WTC11 (cell line): Measurements from ENCODE around the gene KIRREL2. TPM values are rescaled to one million over a fixed set of nuclear protein-coding genes. Genes with fewer than 3 reads are reported as not detected.

Source experiments
- ATAC-seq: fragments of 200-7000 bp; cut with Tn5 transposase; 2 replicates; pipeline ENCODE4 v1.10.0; 2021; ENCODE audit warnings: mild to moderate bottlenecking, moderate library complexity
- CTCF ChIA-PET: fragments of 300-600 bp; sonication (Branson Sonifier 250); formaldehyde crosslinking; loops from one replicate; lab custom pipeline; 2021; ENCODE audit warnings: antibody characterized with exemption; lab: Charles Lee
- POLR2A ChIA-PET: fragments of 350-600 bp; sonication (Branson Sonifier 250); formaldehyde crosslinking; loops from one replicate; lab custom pipeline; 2021; ENCODE audit warnings: antibody characterized with exemption; lab: Charles Lee
- DNase-seq: peaks from one replicate; pipeline ENCODE4 v3.0.0; 2021; ENCODE audit warnings: low spot score
- H3K27ac Mint-ChIP-seq: 2 replicates; pipeline ENCODE4 v1.8.0; 2021; ENCODE audit warnings: mixed read lengths
- H3K27me3 Mint-ChIP-seq: 2 replicates; pipeline ENCODE4 v1.8.0; 2021; ENCODE audit warnings: low read depth, mild to moderate bottlenecking, moderate library complexity, mixed read lengths
- H3K36me3 Mint-ChIP-seq: 2 replicates; pipeline ENCODE4 v1.8.0; 2021; ENCODE audit warnings: mixed read lengths
- H3K4me1 Mint-ChIP-seq: 2 replicates; pipeline ENCODE4 v1.8.0; 2022; ENCODE audit warnings: mixed read lengths
- H3K4me3 Mint-ChIP-seq: 2 replicates; pipeline ENCODE4 v1.8.0; 2021; ENCODE audit warnings: mild to moderate bottlenecking, moderate library complexity, mixed read lengths
- H3K9me3 Mint-ChIP-seq: 2 replicates; pipeline ENCODE4 v1.8.0; 2021; ENCODE audit warnings: mixed read lengths
- ELF4 ChIP-seq: sonication (generic); formaldehyde crosslinking; IDR thresholded peaks from 2 replicates; pipeline ENCODE4 v1.8.1; 2022; ENCODE audit warnings: low read depth, mild to moderate bottlenecking, moderate library complexity, missing genetic modification reagents
- EMX1 ChIP-seq: fragments of 250-450 bp; sonication (Bioruptor Pico); IDR thresholded peaks from 2 replicates; pipeline ENCODE4 v1.8.0; 2021; ENCODE audit warnings: mild to moderate bottlenecking
- ETV6 ChIP-seq: sonication (generic); formaldehyde crosslinking; IDR thresholded peaks from 2 replicates; pipeline ENCODE4 v1.8.1; 2022; ENCODE audit warnings: mild to moderate bottlenecking, missing genetic modification reagents
- GABPB1 ChIP-seq: sonication (generic); formaldehyde crosslinking; IDR thresholded peaks from 2 replicates; pipeline ENCODE4 v1.8.1; 2023; ENCODE audit warnings: mild to moderate bottlenecking, missing genetic modification reagents
- NR2C2 ChIP-seq: sonication (generic); formaldehyde crosslinking; IDR thresholded peaks from 2 replicates; pipeline ENCODE4 v1.8.0; 2022; ENCODE audit warnings: mild to moderate bottlenecking, missing genetic modification reagents
- NR3C1 ChIP-seq: sonication (generic); formaldehyde crosslinking; conservative IDR thresholded peaks from 2 replicates; pipeline ENCODE4 v1.8.1; 2023; ENCODE audit warnings: low read depth, mild to moderate bottlenecking, missing genetic modification reagents
- SMAD3 ChIP-seq: sonication (generic); formaldehyde crosslinking; IDR thresholded peaks from 2 replicates; pipeline ENCODE4 v1.8.0; 2022; ENCODE audit warnings: missing genetic modification reagents, mild to moderate bottlenecking, borderline replicate concordance
- SOX15 ChIP-seq: fragments of 250-450 bp; sonication (Bioruptor Pico); IDR thresholded peaks from 2 replicates; pipeline ENCODE4 v1.9.0; 2021; ENCODE audit warnings: mild to moderate bottlenecking
- TEAD4 ChIP-seq: sonication (generic); formaldehyde crosslinking; IDR thresholded peaks from 2 replicates; pipeline ENCODE4 v1.8.0; 2022; ENCODE audit warnings: mild to moderate bottlenecking, missing genetic modification reagents
- TP53 ChIP-seq: sonication (generic); formaldehyde crosslinking; IDR thresholded peaks from 2 replicates; pipeline ENCODE4 v1.8.1; 2023; ENCODE audit warnings: mild to moderate bottlenecking, missing genetic modification reagents
- total RNA-seq: library from RNA; stranded (reverse); gene quantifications from 3 replicates; pipeline ENCODE4 v1.2.3, GENCODE V29; 2021
- TF ChIP-seq, protein P1 (sequence below): sonication (generic); formaldehyde crosslinking; IDR thresholded peaks from 2 replicates; pipeline ENCODE4 v1.8.1; 2022; ENCODE audit warnings: low read depth, mild to moderate bottlenecking, moderate library complexity, missing genetic modification reagents, borderline replicate concordance
- TF ChIP-seq, protein P2 (sequence below): sonication (generic); formaldehyde crosslinking; IDR thresholded peaks from 2 replicates; pipeline ENCODE4 v1.8.1; 2022; ENCODE audit warnings: missing genetic modification reagents, borderline replicate concordance
- TF ChIP-seq, protein P3 (sequence below): sonication (generic); formaldehyde crosslinking; conservative IDR thresholded peaks from 2 replicates; pipeline ENCODE4 v1.8.1; 2022; ENCODE audit warnings: mild to moderate bottlenecking, missing genetic modification reagents
- TF ChIP-seq, protein P4 (sequence below): sonication (generic); formaldehyde crosslinking; conservative IDR thresholded peaks from 2 replicates; pipeline ENCODE4 v1.8.1; 2023; ENCODE audit warnings: mild to moderate bottlenecking, low read depth, missing genetic modification reagents, moderate library complexity
- TF ChIP-seq, protein P5 (sequence below): sonication (generic); formaldehyde crosslinking; IDR thresholded peaks from 2 replicates; pipeline ENCODE4 v1.8.1; 2022; ENCODE audit warnings: low read depth, missing genetic modification reagents, borderline replicate concordance
- TF ChIP-seq, protein P6 (sequence below): sonication (generic); formaldehyde crosslinking; IDR thresholded peaks from 2 replicates; pipeline ENCODE4 v1.8.1; 2023; ENCODE audit warnings: mild to moderate bottlenecking, missing genetic modification reagents, moderate library complexity

Gene KIRREL2
- total RNA-seq, 1 experiment from 2014 or later = 4.7 TPM

DNA sequence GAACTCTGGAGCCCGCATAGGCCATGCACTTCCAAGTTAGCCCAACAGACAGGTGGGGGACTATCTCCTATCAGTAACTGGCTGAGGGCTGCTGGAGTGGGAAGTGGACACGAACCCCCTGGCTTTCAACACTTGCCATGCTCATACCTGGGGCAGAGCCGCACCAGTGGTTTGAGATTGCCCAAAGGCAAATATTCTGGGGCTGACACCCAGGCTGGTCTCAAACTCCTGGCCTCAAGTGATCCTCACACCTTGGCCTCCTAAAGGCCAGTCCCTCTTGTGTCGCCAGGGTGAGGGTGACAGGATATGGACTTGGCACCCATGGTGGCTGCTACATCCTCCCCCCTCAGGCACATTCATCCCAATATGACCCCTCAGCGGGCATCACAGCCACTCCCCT, 30.5 kb downstream of the KIRREL2 start:
- no peak overlapping the region for H3K4me3 Mint-ChIP-seq
- H3K9me3 Mint-ChIP-seq = no peaks in the 10 kb centered on the region
- TF ChIP-seq, protein P1, sequence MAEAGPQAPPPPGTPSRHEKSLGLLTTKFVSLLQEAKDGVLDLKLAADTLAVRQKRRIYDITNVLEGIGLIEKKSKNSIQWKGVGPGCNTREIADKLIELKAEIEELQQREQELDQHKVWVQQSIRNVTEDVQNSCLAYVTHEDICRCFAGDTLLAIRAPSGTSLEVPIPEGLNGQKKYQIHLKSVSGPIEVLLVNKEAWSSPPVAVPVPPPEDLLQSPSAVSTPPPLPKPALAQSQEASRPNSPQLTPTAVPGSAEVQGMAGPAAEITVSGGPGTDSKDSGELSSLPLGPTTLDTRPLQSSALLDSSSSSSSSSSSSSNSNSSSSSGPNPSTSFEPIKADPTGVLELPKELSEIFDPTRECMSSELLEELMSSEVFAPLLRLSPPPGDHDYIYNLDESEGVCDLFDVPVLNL (CRISPR knock-in tag) = no peak
- TF ChIP-seq, protein P2, sequence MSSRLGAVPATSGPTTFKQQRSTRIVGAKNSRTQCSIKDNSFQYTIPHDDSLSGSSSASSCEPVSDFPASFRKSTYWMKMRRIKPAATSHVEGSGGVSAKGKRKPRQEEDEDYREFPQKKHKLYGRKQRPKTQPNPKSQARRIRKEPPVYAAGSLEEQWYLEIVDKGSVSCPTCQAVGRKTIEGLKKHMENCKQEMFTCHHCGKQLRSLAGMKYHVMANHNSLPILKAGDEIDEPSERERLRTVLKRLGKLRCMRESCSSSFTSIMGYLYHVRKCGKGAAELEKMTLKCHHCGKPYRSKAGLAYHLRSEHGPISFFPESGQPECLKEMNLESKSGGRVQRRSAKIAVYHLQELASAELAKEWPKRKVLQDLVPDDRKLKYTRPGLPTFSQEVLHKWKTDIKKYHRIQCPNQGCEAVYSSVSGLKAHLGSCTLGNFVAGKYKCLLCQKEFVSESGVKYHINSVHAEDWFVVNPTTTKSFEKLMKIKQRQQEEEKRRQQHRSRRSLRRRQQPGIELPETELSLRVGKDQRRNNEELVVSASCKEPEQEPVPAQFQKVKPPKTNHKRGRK = no peak
- TF ChIP-seq, protein P3, sequence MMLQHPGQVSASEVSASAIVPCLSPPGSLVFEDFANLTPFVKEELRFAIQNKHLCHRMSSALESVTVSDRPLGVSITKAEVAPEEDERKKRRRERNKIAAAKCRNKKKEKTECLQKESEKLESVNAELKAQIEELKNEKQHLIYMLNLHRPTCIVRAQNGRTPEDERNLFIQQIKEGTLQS = no peak
- no peak for TF ChIP-seq ETV6 (CRISPR knock-in tag)
- TF ChIP-seq, protein P4, sequence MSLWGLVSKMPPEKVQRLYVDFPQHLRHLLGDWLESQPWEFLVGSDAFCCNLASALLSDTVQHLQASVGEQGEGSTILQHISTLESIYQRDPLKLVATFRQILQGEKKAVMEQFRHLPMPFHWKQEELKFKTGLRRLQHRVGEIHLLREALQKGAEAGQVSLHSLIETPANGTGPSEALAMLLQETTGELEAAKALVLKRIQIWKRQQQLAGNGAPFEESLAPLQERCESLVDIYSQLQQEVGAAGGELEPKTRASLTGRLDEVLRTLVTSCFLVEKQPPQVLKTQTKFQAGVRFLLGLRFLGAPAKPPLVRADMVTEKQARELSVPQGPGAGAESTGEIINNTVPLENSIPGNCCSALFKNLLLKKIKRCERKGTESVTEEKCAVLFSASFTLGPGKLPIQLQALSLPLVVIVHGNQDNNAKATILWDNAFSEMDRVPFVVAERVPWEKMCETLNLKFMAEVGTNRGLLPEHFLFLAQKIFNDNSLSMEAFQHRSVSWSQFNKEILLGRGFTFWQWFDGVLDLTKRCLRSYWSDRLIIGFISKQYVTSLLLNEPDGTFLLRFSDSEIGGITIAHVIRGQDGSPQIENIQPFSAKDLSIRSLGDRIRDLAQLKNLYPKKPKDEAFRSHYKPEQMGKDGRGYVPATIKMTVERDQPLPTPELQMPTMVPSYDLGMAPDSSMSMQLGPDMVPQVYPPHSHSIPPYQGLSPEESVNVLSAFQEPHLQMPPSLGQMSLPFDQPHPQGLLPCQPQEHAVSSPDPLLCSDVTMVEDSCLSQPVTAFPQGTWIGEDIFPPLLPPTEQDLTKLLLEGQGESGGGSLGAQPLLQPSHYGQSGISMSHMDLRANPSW (CRISPR knock-in tag) = no peak
- TF ChIP-seq EMX1 (CRISPR knock-in tag) = no peak
- no peak for TF ChIP-seq SOX15
- no peak for TF ChIP-seq ELF4
- no peak for TF ChIP-seq NR3C1 (CRISPR knock-in tag)
- no peak for TF ChIP-seq GABPB1 (CRISPR knock-in tag)
- TF ChIP-seq TP53 = no peak
- no peak for TF ChIP-seq SMAD3 (CRISPR knock-in tag)
- no peak for TF ChIP-seq NR2C2
- TF ChIP-seq, protein P5, sequence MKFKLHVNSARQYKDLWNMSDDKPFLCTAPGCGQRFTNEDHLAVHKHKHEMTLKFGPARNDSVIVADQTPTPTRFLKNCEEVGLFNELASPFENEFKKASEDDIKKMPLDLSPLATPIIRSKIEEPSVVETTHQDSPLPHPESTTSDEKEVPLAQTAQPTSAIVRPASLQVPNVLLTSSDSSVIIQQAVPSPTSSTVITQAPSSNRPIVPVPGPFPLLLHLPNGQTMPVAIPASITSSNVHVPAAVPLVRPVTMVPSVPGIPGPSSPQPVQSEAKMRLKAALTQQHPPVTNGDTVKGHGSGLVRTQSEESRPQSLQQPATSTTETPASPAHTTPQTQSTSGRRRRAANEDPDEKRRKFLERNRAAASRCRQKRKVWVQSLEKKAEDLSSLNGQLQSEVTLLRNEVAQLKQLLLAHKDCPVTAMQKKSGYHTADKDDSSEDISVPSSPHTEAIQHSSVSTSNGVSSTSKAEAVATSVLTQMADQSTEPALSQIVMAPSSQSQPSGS (CRISPR knock-in tag) = no peak
- ChIA-PET POLR2A (no interaction called here), CTCF (no interaction called here)
- ATAC-seq = no peak
- no peaks in the 10 kb centered on the region; the same call in 1 of the 2 replicates for H3K27me3 Mint-ChIP-seq
- H3K27ac Mint-ChIP-seq = no peak overlapping the region
- no peaks in the 10 kb centered on the region for H3K4me1 Mint-ChIP-seq
- peaks cover 38% of the 10 kb centered on the region for H3K36me3 Mint-ChIP-seq
- no peak for DNase-seq

DNA sequence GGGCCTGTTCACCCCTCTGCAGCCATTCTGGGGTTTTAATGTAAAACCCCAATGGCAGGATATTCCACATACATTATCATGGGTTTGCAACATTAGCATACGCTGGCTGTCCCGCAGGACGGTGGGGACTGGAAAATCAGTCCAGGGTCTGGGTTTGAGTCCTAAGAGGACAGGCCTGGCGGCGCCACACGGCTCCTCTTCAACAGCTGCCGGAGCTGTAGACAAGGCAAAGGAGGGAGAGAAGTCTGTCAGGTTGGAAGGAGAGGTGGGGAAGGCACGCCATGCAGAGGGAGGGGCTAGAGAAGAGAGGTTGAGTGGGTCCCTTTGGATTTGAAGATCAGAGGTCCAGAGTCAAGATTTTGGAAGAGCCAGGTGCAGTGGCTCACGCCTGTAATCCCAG, 31.7 kb downstream of the KIRREL2 start:
- ChIA-PET POLR2A (no interaction called here), CTCF (interaction anchor here (1.0 kb wide), 1 partner anchor 9 kb away, joined by 3 read pairs; no protein-coding TSS in a partner anchor)
- peaks cover 48% of the 10 kb centered on the region for H3K36me3 Mint-ChIP-seq
- H3K27ac Mint-ChIP-seq = no peak overlapping the region
- ATAC-seq = no peak
- no peaks in the 10 kb centered on the region for H3K4me1 Mint-ChIP-seq
- no peaks in the 10 kb centered on the region for H3K9me3 Mint-ChIP-seq
- DNase-seq = no peak
- TF ChIP-seq, protein P4 (CRISPR knock-in tag) = no peak
- TF ChIP-seq NR3C1 (CRISPR knock-in tag) (no peak), TEAD4 (no peak)
- TF ChIP-seq, protein P6, sequence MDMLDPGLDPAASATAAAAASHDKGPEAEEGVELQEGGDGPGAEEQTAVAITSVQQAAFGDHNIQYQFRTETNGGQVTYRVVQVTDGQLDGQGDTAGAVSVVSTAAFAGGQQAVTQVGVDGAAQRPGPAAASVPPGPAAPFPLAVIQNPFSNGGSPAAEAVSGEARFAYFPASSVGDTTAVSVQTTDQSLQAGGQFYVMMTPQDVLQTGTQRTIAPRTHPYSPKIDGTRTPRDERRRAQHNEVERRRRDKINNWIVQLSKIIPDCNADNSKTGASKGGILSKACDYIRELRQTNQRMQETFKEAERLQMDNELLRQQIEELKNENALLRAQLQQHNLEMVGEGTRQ (CRISPR knock-in tag) = no peak
- H3K4me3 Mint-ChIP-seq = no peak overlapping the region
- no peaks in the 10 kb centered on the region for H3K27me3 Mint-ChIP-seq
